ENCODE measurements around the gene EIF1.
"Not testable (repeated sequence)": the region's sequence is repeated elsewhere in the genome, so short reads cannot be mapped to it uniquely, and the experiment has no call there.

The EIF1 gene

DNA sequence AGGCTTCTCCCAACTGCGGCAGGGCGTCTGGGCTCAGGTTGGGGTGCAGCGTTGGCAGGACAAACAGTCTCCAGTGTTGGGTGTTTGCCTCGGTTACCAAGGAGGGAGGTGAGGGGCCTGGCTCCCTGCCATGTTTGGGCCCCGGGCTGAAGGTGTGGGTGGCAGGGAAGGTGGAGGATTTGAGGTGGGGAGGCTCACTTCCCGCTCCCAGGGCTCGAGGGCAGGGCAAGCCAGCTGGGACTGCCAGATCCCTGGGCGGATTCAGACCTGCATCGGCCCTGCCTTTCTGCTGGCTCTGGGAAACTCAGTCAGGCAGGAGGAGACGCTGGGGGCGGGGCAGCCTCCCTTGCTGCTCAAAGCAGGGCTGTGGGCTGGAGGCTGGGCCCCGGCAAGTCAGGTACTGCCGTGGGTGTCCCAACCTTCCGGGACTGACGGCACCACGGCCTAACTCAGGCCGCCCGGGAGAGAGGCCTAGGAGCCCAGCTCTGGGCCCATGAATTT is 33.0 kb upstream of the EIF1 start:
- DNase-seq (ENCODE audit: low spot score) = no peak

GRCh38 chr17:41656249-41657023 is 32.2 kb upstream of the EIF1 start:
- DNase-seq (ENCODE audit: low spot score) = no peak

GRCh38 chr17:41657176-41657754 is 31.4 kb upstream of the EIF1 start:
- no peak for DNase-seq (ENCODE audit: low spot score)

- DNase-seq (ENCODE audit: low spot score) = no peak
Observed at GRCh38 chr17:41657936-41658335, 30.7 kb upstream of the EIF1 start.

DNA sequence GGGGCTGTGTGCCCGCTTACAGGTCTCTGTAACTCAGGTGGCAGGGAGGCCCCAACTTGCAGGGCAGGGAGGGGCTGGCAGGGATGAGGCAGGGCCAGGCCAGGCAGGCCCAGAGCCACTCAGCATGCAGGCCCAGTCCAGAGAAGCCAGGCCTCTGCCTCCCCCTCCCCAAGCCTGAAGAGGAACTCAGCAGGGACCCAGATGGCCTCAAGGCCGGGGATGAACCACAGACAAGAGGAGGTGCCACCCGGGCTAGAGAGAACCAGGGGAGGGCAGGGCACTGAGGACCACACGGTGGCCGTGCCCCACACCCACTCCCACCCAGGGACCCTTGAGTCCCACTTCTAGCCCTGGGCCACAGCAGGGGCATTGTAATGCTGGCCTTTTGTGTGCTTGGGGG is 29.8 kb upstream of the EIF1 start:
- no peak for DNase-seq (ENCODE audit: low spot score)

- DNase-seq (ENCODE audit: low spot score) = no peak
Observed at GRCh38 chr17:41659427-41660212, 29.1 kb upstream of the EIF1 start.

DNA sequence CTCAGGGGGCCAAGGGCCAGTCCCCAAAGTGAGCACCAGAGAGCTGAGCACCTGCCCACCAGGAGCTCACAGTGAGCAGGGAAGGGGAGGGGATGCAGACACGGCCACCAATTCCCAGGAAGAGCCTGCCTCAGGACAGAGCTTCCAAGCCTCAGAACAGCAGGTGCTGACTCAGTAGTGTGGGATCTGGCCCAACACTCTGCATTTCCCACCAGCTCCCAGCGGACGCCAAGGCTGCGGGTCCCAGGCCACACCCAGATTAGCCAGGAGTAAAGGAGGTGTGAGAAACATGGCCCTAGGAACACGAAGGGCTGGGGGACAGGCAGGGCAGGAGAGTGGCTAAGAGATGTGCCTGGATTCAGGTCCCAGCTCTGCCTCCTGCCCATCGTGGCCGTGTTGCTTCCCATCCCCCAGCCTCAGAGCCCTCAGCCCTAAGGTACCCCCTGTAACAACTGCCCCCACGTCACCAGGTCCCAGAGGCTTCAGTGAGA is 28.4 kb upstream of the EIF1 start:
- no peak for DNase-seq (ENCODE audit: low spot score)

DNA sequence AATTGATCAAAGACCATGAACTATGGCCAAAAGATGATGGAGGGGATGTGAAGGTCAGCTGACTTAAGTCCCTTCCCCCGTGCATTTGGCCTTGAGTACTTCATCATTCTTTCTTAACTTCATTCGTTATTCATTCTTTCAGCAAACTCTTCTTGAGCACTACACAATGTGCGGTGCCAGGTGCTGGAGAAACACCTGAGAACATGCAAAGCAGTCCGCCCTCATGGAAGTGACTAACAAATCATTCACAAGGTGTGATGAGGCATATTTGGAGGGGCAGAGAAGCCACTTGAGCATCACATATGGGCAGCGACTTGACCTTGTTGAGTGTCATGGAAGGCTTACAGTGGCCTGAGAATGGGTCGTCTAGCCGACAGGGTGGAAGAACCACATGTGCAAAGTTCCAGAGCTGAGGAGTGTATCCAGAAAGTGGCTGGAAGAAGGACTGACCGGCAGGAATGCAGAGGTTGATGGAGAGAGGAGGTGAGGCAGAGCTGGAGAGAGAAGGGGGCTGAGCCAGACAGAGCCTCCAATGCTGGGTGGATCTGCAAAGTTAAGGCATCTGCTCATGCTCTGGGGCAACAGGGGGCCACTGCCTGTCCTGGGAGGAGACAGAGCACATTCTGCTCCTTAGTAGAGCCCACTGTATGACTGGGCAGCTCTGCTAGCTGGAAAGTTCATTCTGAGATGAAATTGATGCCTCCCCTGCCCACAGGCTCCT is 25.1 kb upstream of the EIF1 start:
- DNase-seq (ENCODE audit: low spot score) = no peak

DNA sequence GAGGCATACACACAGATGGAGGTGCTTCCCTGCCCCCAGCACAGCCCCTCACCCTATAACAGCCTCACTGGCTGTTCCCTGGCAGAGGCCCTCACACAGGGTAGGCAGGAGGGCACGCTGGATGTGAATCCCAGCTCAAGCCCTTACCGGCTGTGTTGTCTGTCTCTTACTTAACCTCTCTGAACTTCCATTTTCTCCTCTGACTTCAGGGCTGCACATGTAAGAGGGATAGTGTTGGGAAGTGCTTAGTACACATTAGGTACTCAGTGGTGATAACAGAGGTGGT is 24.6 kb upstream of the EIF1 start:
- no peak for DNase-seq (ENCODE audit: low spot score)

DNA sequence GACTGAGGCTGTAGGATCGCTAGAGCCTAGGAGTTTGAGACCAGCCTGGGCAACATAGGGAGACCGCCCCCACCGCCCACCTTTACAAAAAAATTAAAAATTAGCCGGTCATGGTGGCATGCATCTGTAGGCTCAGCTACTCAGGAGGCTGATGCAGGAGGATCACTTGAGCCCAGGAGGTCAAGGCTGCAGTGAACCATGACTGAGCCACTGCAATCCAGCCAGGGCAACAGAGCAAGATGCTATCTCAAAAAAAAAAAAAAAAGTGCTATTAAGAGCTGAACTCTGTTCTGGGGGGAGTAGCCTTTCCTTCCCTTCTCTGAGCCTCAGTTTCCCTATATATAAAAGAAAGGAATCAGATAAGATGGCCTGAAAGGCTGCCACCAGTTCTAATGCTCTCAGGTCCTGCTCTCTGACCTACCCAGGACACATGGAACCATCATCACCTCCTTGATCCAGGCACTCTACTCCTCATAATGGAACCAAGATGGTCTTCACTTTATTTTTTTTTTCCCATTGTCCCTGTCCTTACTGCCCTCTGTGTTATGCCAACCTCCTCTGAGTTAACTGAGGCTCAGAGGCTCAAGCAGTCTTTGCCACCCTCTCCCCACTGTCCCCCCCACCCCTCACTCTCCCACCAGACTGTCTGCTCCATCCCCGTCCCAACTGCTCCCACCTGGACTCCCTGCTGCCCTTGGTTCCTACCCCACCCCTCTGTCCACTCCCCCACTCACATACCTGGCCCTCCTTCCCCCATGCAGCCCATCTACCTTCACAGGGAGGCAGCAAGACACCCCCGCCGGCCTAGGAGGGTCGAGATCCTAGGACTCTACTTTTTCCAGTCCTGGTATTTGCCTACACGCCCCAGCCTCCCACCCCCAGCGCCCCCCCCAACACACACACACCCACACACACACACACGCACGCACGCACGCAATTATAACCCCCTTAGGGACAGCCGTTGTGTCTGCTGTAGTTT is 23.8 kb upstream of the EIF1 start:
- no peak for DNase-seq (ENCODE audit: low spot score)

GRCh38 chr17:41665566-41666236 is 23.0 kb upstream of the EIF1 start:
- peak; percentile 87 for DNase-seq (ENCODE audit: low spot score)

DNA sequence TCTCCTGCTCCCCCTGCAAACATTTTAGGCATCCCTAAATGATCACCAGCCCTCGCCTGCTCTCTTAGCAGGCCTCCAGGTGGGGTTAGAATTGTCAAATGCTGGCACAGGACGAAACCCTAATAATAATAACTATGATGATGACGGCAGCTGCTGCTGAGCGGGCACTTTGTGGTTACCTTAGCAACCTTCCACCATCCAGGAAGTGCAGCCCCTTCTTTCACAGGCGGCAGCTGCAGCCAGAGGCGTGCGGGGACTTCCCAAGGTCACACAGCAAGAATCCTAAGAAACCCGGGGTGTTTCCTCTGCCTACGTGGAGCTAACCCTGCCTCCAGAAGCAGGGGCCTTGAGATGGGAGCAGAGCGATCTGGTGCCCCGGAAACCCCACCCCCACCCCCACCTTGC is 22.4 kb upstream of the EIF1 start:
- peak; percentile 79 for DNase-seq (ENCODE audit: low spot score)

GRCh38 chr17:41666708-41667279 is 21.9 kb upstream of the EIF1 start:
- peak; percentile 79 for DNase-seq (ENCODE audit: low spot score)

DNA sequence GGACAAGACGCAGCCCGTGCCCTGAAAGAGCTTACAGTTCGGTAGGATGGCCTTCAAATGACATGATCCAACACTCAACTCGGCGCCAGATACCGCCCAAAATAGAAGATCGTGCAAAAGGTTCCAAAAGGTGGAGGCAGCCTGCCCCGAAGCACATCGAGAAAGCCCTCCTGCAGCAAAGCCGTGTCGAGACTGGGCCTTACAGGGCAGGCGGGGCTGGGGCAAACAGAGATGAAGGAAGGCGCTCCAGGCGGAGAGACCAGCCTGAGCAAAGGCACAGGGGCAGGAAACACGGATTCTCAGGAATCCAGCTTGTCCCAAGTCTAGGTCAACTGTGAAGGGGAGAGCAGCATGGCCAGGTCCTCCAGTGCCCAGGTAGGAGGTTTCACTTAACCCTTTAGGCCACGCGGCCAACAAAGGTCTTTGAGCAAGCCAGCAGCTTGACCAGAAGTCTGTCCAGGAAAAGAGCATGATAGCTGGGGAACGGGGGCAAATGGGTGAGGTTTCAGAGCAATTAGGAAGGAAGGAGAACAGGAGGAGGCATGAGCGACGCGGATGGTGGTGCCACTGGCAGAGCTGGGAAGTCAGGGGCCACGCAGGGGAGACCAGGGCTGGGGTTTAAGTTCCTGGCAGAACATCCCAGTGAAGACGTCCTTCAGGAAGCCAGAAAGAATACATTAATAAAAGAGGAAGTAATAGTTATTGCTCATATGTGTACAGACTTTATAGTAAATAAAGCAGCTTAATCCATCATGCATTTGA is 21.2 kb upstream of the EIF1 start:
- no peak for DNase-seq (ENCODE audit: low spot score)

GRCh38 chr17:41672153-41672552 is 16.5 kb upstream of the EIF1 start:
- no peak for DNase-seq (ENCODE audit: low spot score)

- not testable (repeated sequence) for DNase-seq (ENCODE audit: low spot score)
Observed at GRCh38 chr17:41675157-41676057, 13.3 kb upstream of the EIF1 start.

DNA sequence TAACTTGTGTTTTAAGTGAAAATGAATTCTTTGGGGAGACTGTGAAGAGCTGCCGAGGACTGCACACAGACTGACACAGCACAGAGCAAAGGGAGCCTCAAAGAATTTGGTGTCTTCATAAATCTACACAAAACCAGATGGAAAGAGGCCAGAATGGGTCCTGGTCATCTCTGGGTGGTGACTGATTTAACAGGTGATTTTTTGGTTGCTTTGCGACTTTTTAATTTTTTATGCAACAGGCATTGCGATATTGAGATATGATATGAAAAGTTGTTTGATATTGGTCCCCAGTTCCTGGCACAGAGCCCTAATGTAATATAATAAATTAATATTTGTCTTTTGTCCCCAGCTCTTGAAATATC is 12.6 kb upstream of the EIF1 start:
- no peak for DNase-seq (ENCODE audit: low spot score)

DNA sequence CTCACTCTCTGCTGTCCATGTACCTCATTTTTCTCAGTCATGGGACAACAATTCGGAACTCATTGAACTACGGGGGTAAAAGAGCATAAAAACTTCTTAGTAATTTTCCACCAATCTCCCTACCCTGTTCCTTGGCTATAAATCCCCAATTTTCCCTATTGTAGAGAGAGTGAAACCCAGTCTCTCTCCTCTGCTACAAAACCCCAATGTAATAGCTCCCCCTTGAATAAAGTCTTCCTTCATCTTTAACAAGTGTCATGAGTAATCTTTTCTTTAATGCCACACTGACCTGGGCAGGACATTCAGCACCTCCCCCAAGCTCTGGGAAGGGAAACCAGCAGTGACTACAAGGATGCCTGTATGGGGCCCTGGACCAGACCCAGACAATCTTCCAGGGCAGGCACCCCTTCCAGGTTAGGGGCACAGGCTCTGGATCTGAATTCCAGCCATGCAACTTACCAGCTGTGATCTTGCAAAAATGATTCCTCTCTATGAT is 10.2 kb upstream of the EIF1 start:
- no peak for DNase-seq (ENCODE audit: low spot score)

All from RKO (cell line).